Measurements from ENCODE around the gene ARL1. TPM values are rescaled to one million over a fixed set of nuclear protein-coding genes. Genes with fewer than 3 reads are reported as not detected.

The ARL1 gene
- total and polyA plus RNA-seq, 2 of the 13 experiments (the other 11 are each of a cell fraction or from before 2014, with no cell fraction given): 90.9 to 123 TPM

DNA sequence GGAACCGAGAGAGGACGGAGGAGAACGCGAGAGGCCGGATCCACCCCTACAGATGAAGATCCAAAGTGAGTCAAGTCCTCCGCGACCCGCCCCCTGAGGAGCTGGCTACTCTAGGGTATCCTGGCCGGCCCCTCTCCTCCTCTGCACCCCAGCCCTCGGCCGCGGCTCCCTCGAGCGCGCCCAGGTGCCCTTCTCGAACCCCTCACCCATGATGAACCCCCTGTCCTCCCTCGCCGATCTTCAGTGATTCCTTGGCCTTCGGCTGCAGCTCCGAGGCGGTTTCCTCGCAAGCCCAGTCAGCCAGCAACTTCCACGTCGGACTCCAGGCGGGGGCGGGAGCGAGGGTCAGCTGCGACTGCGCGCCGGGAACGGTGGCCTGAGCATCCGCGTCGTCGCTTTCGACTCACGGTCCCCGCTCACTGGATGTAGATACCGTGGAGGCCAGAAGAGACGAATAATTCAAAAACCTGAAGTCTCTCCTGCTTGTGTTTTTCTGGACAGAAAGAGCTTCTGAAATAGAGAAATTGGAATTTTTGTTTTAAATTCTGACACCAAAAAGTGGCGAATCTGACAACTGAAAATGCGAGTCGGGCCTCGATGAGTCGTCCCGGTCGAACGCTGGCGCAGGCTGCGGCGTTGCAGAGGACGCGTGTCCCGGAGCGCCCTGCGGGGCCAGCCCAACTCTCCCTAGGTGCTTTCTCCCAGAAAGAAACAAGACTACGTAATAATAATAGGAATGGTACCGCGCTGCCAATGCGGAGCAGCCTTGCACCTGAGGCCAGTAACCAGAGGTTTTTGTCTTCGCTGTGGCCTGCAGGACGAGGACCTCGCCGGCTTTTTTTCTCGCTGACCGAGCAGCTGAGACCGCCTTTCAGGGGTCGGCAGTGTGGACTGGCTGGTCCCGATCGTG is at the start of gene ARL1 (continued):
- no peak for TF ChIP-seq MATR3 (CRISPR knock-in tag; IDR thresholded peaks at IDR 0.05)
- no peak for TF ChIP-seq NONO (IDR thresholded peaks at IDR 0.05)
- peak; percentile 94 for TF ChIP-seq NONO (CRISPR knock-in tag; conservative IDR thresholded peaks at IDR 0.05)
- TF ChIP-seq, protein P1, sequence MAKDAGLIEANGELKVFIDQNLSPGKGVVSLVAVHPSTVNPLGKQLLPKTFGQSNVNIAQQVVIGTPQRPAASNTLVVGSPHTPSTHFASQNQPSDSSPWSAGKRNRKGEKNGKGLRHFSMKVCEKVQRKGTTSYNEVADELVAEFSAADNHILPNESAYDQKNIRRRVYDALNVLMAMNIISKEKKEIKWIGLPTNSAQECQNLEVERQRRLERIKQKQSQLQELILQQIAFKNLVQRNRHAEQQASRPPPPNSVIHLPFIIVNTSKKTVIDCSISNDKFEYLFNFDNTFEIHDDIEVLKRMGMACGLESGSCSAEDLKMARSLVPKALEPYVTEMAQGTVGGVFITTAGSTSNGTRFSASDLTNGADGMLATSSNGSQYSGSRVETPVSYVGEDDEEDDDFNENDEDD (CRISPR knock-in tag; IDR thresholded peaks at IDR 0.05; ENCODE audit: borderline replicate concordance): 0 out of 2 replicates have a peak, but pooled peaks have one; percentile 5
- peak; percentile 89 for TF ChIP-seq DMAP1 (CRISPR knock-in tag; IDR thresholded peaks at IDR 0.05)
- TF ChIP-seq ONECUT2 (CRISPR knock-in tag; IDR thresholded peaks at IDR 0.05): peak; percentile 51; the same call in 1 of the 2 replicates
- no peak; the same call in 1 of the 2 replicates for TF ChIP-seq ZNF839 (CRISPR knock-in tag; IDR thresholded peaks at IDR 0.05; ENCODE audit: borderline replicate concordance)
- TF ChIP-seq ZNF256 (CRISPR knock-in tag; conservative IDR thresholded peaks at IDR 0.05): peak; percentile 63; the same call in 1 of the 2 replicates
- TF ChIP-seq ZNF276 (CRISPR knock-in tag; IDR thresholded peaks at IDR 0.05; ENCODE audit: low read depth): no peak
- TF ChIP-seq ZNF619 (CRISPR knock-in tag; IDR thresholded peaks at IDR 0.05): no peak
- no peak for TF ChIP-seq JUND (CRISPR knock-in tag; IDR thresholded peaks at IDR 0.05)
- TF ChIP-seq ZNF790 (CRISPR knock-in tag; IDR thresholded peaks at IDR 0.05; ENCODE audit: borderline replicate concordance): peak; percentile 88; the same call in 1 of the 2 replicates
- no peak for TF ChIP-seq ZNF776 (CRISPR knock-in tag; IDR thresholded peaks at IDR 0.05)
- peak; percentile 31 for TF ChIP-seq TAF15 (IDR thresholded peaks at IDR 0.05; ENCODE audit: low read depth, low read length, poor library complexity, severe bottlenecking)
- 0 out of 2 replicates have a peak, but pooled peaks have one; percentile 17 for TF ChIP-seq MTERF4 (CRISPR knock-in tag; IDR thresholded peaks at IDR 0.05)
- TF ChIP-seq PHB2 (IDR thresholded peaks at IDR 0.05; ENCODE audit: partially characterized antibody): no peak
- TF ChIP-seq GABPA (IDR thresholded peaks at IDR 0.05; ENCODE audit: low read depth, low read length): no peak
- TF ChIP-seq GABPA (CRISPR knock-in tag; IDR thresholded peaks at IDR 0.05; ENCODE audit: low read depth): peak; percentile 41; the same call in 1 of the 2 replicates
- TF ChIP-seq, protein P2, sequence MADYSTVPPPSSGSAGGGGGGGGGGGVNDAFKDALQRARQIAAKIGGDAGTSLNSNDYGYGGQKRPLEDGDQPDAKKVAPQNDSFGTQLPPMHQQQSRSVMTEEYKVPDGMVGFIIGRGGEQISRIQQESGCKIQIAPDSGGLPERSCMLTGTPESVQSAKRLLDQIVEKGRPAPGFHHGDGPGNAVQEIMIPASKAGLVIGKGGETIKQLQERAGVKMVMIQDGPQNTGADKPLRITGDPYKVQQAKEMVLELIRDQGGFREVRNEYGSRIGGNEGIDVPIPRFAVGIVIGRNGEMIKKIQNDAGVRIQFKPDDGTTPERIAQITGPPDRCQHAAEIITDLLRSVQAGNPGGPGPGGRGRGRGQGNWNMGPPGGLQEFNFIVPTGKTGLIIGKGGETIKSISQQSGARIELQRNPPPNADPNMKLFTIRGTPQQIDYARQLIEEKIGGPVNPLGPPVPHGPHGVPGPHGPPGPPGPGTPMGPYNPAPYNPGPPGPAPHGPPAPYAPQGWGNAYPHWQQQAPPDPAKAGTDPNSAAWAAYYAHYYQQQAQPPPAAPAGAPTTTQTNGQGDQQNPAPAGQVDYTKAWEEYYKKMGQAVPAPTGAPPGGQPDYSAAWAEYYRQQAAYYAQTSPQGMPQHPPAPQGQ (CRISPR knock-in tag; IDR thresholded peaks at IDR 0.05; ENCODE audit: borderline replicate concordance): no peak
- peak; percentile 80 for TF ChIP-seq POLR2AphosphoS5 (IDR thresholded peaks at IDR 0.05; ENCODE audit: low read depth, low read length)
- no peak for TF ChIP-seq RBAK (CRISPR knock-in tag; IDR thresholded peaks at IDR 0.05)
- TF ChIP-seq, protein P3, sequence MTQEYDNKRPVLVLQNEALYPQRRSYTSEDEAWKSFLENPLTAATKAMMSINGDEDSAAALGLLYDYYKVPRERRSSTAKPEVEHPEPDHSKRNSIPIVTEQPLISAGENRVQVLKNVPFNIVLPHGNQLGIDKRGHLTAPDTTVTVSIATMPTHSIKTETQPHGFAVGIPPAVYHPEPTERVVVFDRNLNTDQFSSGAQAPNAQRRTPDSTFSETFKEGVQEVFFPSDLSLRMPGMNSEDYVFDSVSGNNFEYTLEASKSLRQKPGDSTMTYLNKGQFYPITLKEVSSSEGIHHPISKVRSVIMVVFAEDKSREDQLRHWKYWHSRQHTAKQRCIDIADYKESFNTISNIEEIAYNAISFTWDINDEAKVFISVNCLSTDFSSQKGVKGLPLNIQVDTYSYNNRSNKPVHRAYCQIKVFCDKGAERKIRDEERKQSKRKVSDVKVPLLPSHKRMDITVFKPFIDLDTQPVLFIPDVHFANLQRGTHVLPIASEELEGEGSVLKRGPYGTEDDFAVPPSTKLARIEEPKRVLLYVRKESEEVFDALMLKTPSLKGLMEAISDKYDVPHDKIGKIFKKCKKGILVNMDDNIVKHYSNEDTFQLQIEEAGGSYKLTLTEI (CRISPR knock-in tag; conservative IDR thresholded peaks at IDR 0.05): no peak

All from HepG2 (cell line).